A549 (cell line): ENCODE measurements around the gene CCDC136. TPM values are rescaled to one million over a fixed set of nuclear protein-coding genes. Genes with fewer than 3 reads are reported as not detected.

ENCODE experiments used
- ATAC-seq, 2 experiments: fragments of 200-7000 bp in 1 of 2; fragments of >200 bp in 1 of 2; cut with Nextera tagmentation in 1 of 2; cut with Tn5 transposase in 1 of 2; 3 replicates each; pipeline versions ENCODE4 v1.8.0 to v1.9.1; 2018 to 2020; ENCODE audit warnings: mild to moderate bottlenecking in 1 of 2, moderate library complexity in 1 of 2
- CTCF ChIA-PET: fragments of 300-600 bp; sonication (Branson Sonifier 250); formaldehyde crosslinking; extraction: SDS; loops from one replicate; lab custom pipeline; 2021; ENCODE audit warnings: antibody characterized with exemption, inconsistent platforms; lab: Yijun Ruan, JAX
- POLR2A ChIA-PET: fragments of 350-600 bp; formaldehyde crosslinking; extraction: SDS; loops from one replicate; lab custom pipeline; 2021; ENCODE audit warnings: antibody characterized with exemption, inconsistent platforms; lab: Yijun Ruan, JAX
- DNase-seq, 2 experiments: peaks; one replicate each; pipeline versions ENCODE4 v3.0.0 to v3.0.0-alpha.2; 2011 to 2016; ENCODE audit warnings: low read depth in 1 of 2, low spot score in 1 of 2
- FAIRE-seq: peaks from 2 replicates; lab custom pipeline; 2011; peaks lifted over from hg19 to GRCh38; lab: Jason Lieb, UNC
- H3K27ac ChIP-seq, 2 experiments: fragments of >200 bp; sonication (Bioruptor Twin); formaldehyde crosslinking; 3 replicates each; pipeline ENCODE4 v1.5.1; 2016 to 2017
- H3K4me1 ChIP-seq: fragments of >200 bp; sonication (Bioruptor Twin); formaldehyde crosslinking; 3 replicates; pipeline ENCODE4 v1.6.1; 2016
- H3K4me2 ChIP-seq: fragments of >200 bp; sonication (Bioruptor Twin); formaldehyde crosslinking; 3 replicates; pipeline ENCODE4 v1.6.1; 2016
- H3K4me3 ChIP-seq: fragments of >200 bp; sonication (Bioruptor Twin); formaldehyde crosslinking; 3 replicates; pipeline ENCODE4 v1.5.1; 2016
- H3K9me3 ChIP-seq: fragments of >200 bp; sonication (Bioruptor Twin); formaldehyde crosslinking; 3 replicates; pipeline ENCODE4 v1.6.1; 2016
- CBX2 ChIP-seq: fragments of 200-600 bp; sonication (generic); IDR thresholded peaks from 2 replicates; pipeline ENCODE4 v1.6.1; 2016; ENCODE audit warnings: low read depth, mild to moderate bottlenecking, borderline replicate concordance
- CBX8 ChIP-seq: fragments of 200-600 bp; sonication (generic); IDR thresholded peaks from 2 replicates; pipeline ENCODE4 v1.6.1; 2016
- CHD4 ChIP-seq: fragments of 200-600 bp; sonication (generic); IDR thresholded peaks from 2 replicates; pipeline ENCODE4 v1.6.1; 2016; ENCODE audit warnings: antibody characterized with exemption, mild to moderate bottlenecking, borderline replicate concordance
- ESRRA ChIP-seq: fragments of 150-350 bp; IDR thresholded peaks from 2 replicates; pipeline ENCODE4 v1.6.1; 2014; ENCODE audit warnings: mild to moderate bottlenecking, low read length, borderline replicate concordance
- HMGXB4 ChIP-seq: fragments of 250-450 bp; sonication (Bioruptor Pico); IDR thresholded peaks from 2 replicates; pipeline ENCODE4 v1.5.0; 2021; ENCODE audit warnings: mild to moderate bottlenecking, moderate library complexity, borderline replicate concordance
- KDM1A ChIP-seq: fragments of 200-600 bp; sonication (generic); IDR thresholded peaks from 2 replicates; pipeline ENCODE4 v1.6.1; 2016; ENCODE audit warnings: low read depth, mild to moderate bottlenecking
- KDM5A ChIP-seq: fragments of 200-600 bp; sonication (generic); IDR thresholded peaks from 2 replicates; pipeline ENCODE4 v1.6.1; 2016; ENCODE audit warnings: antibody characterized with exemption, mild to moderate bottlenecking
- MAX ChIP-seq: IDR thresholded peaks from 2 replicates; pipeline ENCODE4 v1.6.1; 2012
- MYC ChIP-seq: IDR thresholded peaks from 2 replicates; pipeline ENCODE4 v1.6.1; 2012; ENCODE audit warnings: mild to moderate bottlenecking, inconsistent platforms, low read length, improper control_type of control experiment, borderline replicate concordance
- PHF8 ChIP-seq: fragments of 200-600 bp; sonication (generic); IDR thresholded peaks from 2 replicates; pipeline ENCODE4 v1.6.1; 2016; ENCODE audit warnings: low read depth, mild to moderate bottlenecking, antibody characterized with exemption, moderate library complexity, borderline replicate concordance
- POLR2A ChIP-seq: IDR thresholded peaks from 2 replicates; pipeline ENCODE4 v1.6.1; 2012; ENCODE audit warnings: mild to moderate bottlenecking, low read length
- RCOR1 ChIP-seq: fragments of 150-350 bp; IDR thresholded peaks from 2 replicates; pipeline ENCODE4 v1.6.1; 2014; ENCODE audit warnings: antibody characterized with exemption, low read length, low read depth
- RNF2 ChIP-seq: fragments of 200-600 bp; sonication (generic); IDR thresholded peaks from 2 replicates; pipeline ENCODE4 v1.6.1; 2016; ENCODE audit warnings: low read depth, mild to moderate bottlenecking, antibody characterized with exemption, moderate library complexity, borderline replicate concordance
- TP53 ChIP-seq: fragments of 250-450 bp; sonication (Bioruptor Pico); IDR thresholded peaks from 2 replicates; pipeline ENCODE4 v1.5.0; 2021; ENCODE audit warnings: mild to moderate bottlenecking, moderate library complexity
- USF2 ChIP-seq: fragments of 450-650 bp; IDR thresholded peaks from 2 replicates; pipeline ENCODE4 v1.6.1; 2014; ENCODE audit warnings: antibody characterized with exemption
- ZFP36 ChIP-seq: fragments of 450-650 bp; IDR thresholded peaks from 2 replicates; pipeline ENCODE4 v1.6.1; 2014; ENCODE audit warnings: borderline replicate concordance; ENCODE audit not compliant: partially characterized antibody
- ZNF302 ChIP-seq: fragments of 250-450 bp; sonication (Bioruptor Pico); IDR thresholded peaks from 2 replicates; pipeline ENCODE4 v1.9.0; 2021; ENCODE audit warnings: inconsistent platforms, mild to moderate bottlenecking, moderate library complexity
- ZSCAN20 ChIP-seq: fragments of 250-450 bp; sonication (Bioruptor Pico); IDR thresholded peaks from 2 replicates; pipeline ENCODE4 v1.8.0; 2022; ENCODE audit warnings: mild to moderate bottlenecking, moderate library complexity
- WGBS: methylation state at CpG from one replicate; pipeline ENCODE4 v1.1.6; 2017; ENCODE audit errors: missing lambda C conversion rate; 5-methylcytosine and 5-hydroxymethylcytosine counted together
- polyA plus RNA-seq, 4 experiments: library from polyadenylated mRNA; depleted of rRNA in 3 of 4; stranded (reverse); fragments of >200 nt; fragmentation: RNase III in 1 of 4; extraction: RNeasy Plus Mini Kit Qiagen cat#74134 plus additional on column Dnase treatment in 1 of 4; gene quantifications; 2 replicates in 3 of 4; 3 replicates in 1 of 4; pipeline ENCODE4 v1.2.3, GENCODE V29; 2011 to 2017
- TF ChIP-seq, protein P1 (sequence below): fragments of 150-350 bp; IDR thresholded peaks from 2 replicates; pipeline ENCODE4 v1.6.1; 2014; ENCODE audit warnings: low read depth, mild to moderate bottlenecking, low read length

CCDC136 gene
- polyA plus RNA-seq, 2 of the 4 experiments (the other 2 are of a cell fraction): 4.7 to 5.4 TPM

- H3K4me2 ChIP-seq: no peak overlapping the region
- H3K4me1 ChIP-seq: no peaks in the 10 kb centered on the region
- TF ChIP-seq ZSCAN20 (no peak), KDM5A (no peak), CBX8 (no peak)
- TF ChIP-seq, all 56 proteins: peak for 0
- H3K9me3 ChIP-seq: no peaks in the 10 kb centered on the region
- no peak overlapping the region for H3K4me3 ChIP-seq
- FAIRE-seq: no peak
- CTCF ChIA-PET: interaction anchor here (1.0 to 1.4 kb wide), 2 partner anchors 10 to 54 kb away, joined by 3 read pairs; no protein-coding TSS in a partner anchor
- no peak for ATAC-seq
- DNase-seq: no peak
- POLR2A ChIA-PET: interaction anchor here (1.3 kb wide), 1 partner anchor 12 kb away, joined by 4 read pairs; no protein-coding TSS in a partner anchor
- 97% methylated on average over 2 of the region's 2 CpGs for WGBS
- no peak overlapping the region for H3K27ac ChIP-seq
Observed at GRCh38 chr7:128755075-128755818, 36.5 kb upstream of the CCDC136 start.

DNA sequence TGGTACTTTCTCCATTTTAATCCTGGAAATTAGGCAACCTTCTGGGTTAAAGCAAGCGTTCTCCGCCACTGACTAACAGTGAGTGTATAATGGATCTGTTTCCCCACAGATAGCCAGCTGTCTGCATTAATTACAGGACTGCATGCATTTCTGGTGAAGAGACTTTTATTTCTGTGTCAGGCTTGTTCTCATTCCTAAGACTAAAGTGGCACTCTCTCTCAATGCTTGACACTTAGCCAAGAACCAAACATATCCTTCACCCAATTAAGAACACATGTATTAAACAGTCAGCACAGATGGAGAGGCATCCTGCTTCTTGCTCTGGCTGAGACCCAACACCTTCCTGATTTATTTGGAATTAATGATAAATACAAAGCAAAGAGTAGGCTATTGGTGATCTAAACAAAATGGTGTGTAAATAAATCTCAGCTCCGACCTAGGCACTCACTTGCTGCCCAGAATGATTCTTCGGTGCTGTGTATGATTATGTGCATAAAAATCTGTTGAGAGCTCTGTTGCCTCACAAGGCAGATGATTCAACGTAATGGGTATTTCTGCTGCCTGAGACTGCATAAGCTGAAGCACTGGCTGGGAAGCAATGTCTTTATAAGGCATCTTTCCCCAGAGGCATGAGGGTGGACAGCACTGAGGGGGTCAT is 35.8 kb upstream of the CCDC136 start:
- ChIA-PET CTCF (interaction anchor here (0.8 to 1.4 kb wide), 3 partner anchors 9 to 55 kb away, joined by 3 read pairs; no protein-coding TSS in a partner anchor), POLR2A (interaction anchor here (0.5 to 1.3 kb wide), 2 partner anchors 13 to 16 kb away, joined by 4 read pairs; no protein-coding TSS in a partner anchor)
- peak; percentile 24 to 46; a peak in 2 of 6 replicates for ATAC-seq
- DNase-seq: no peak
- H3K4me1 ChIP-seq: no peaks in the 10 kb centered on the region
- FAIRE-seq: no peak
- H3K4me2 ChIP-seq: no peak overlapping the region
- no peak overlapping the region for H3K27ac ChIP-seq
- TF ChIP-seq ESRRA: no peak
- no peak for TF ChIP-seq RNF2
- no peak for TF ChIP-seq POLR2A
- no peak for TF ChIP-seq ZFP36
- TF ChIP-seq MAX: no peak
- TF ChIP-seq CBX2: no peak
- TF ChIP-seq CBX8: no peak
- no peak for TF ChIP-seq USF2
- TF ChIP-seq, protein P1, sequence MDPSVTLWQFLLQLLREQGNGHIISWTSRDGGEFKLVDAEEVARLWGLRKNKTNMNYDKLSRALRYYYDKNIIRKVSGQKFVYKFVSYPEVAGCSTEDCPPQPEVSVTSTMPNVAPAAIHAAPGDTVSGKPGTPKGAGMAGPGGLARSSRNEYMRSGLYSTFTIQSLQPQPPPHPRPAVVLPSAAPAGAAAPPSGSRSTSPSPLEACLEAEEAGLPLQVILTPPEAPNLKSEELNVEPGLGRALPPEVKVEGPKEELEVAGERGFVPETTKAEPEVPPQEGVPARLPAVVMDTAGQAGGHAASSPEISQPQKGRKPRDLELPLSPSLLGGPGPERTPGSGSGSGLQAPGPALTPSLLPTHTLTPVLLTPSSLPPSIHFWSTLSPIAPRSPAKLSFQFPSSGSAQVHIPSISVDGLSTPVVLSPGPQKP: no peak
- no peak for TF ChIP-seq ZNF302 (CRISPR knock-in tag)
- TF ChIP-seq HMGXB4 (CRISPR knock-in tag): no peak
- no peak for TF ChIP-seq TP53 (CRISPR knock-in tag)
- TF ChIP-seq PHF8: no peak
- no peak for TF ChIP-seq CHD4
- TF ChIP-seq KDM5A: no peak
- TF ChIP-seq KDM1A: no peak
- TF ChIP-seq MYC: no peak
- TF ChIP-seq RCOR1: no peak
- no peaks in the 10 kb centered on the region for H3K9me3 ChIP-seq
- no peak overlapping the region for H3K4me3 ChIP-seq
- 82% methylated on average over 5 of the region's 5 CpGs for WGBS
